ENCODE measurements around the gene KDM6B.

Gene KDM6B

DNA sequence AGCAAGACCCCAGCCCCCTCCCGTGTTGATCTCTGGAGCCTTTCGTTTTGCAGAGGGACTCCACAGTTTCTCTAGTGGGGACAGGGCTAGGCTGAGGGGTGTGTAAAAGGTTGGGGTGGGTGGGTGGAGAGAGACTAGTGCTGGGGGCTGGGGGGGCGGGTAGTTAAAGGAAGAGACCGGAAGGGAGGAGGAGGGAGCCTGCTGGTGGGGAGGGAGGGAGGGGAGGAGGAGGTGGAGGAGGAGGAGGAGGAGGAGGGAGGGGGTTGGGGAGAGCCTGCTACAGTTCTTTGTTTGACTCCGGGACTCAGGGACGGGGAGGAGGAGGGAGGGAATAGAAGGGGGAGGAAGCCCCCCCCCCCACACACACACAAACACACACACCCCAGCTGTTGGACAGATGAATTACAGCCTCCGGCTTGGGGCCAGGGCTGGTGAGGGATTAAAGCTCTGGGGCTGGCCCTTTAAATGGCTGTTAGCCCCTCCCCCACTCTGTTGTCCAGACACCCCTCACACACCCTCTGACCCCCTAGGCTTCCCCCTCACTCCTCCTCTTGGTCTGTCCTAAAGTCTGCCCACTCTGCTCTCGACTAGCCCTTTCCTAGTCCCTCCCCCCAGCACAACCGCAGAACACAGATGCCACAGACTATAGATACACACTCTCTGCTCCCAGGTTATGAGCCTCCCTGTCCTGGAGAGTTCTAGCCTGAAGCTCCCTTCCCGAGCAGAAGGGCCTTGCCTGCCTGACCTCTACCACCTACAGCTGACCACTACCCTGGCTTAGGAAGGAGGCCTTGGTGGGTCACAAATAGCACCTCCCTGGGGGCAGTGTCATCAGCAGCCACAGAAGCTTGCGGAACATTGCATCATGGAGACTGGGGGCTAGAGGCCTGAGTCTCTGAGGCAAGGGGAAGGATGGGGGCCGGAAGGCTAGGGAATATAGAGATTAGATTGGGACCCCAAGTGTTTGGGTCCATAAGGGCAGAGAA, 4.4 kb downstream of the KDM6B start:
- peak overlapping the region; percentile 100 for H3K27ac ChIP-seq
- DNase-seq (ENCODE audit: low read depth, low spot score), result no peak

- peak overlapping the region; percentile 100 for H3K27ac ChIP-seq
- no peak for DNase-seq (ENCODE audit: low read depth, low spot score)
Measured at GRCh38 chr17:7839190-7839875, 5.3 kb downstream of the KDM6B start.

- DNase-seq (ENCODE audit: low read depth, low spot score), result no peak
- H3K27ac ChIP-seq, result peak overlapping the region; percentile 100
Measured at GRCh38 chr17:7839876-7840261, 5.9 kb downstream of the KDM6B start.

- H3K27ac ChIP-seq, result peak overlapping the region; percentile 100
- DNase-seq (ENCODE audit: low read depth, low spot score), result no peak
Measured at GRCh38 chr17:7840441-7840840, 6.4 kb downstream of the KDM6B start.

DNA sequence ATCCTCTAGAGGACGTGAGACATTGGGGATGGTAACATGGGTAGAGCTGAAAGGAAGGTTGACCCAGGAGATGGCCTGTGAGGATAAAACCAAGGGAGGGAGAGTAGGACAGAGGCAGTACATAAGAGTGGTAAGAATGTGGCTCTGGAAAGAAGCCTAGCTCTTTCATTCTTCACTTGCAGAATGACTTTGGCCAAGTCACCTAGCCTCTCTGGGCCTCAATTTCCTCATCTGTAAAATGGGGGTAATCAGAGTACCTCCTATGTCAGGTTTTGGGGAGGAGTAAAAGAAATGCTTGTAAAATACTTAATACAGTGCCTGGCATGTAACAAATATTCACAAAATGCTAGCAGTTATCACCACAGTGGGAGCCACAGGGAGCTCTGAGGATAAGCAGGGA, 6.9 kb downstream of the KDM6B start:
- no peak for DNase-seq (ENCODE audit: low read depth, low spot score)

DNA sequence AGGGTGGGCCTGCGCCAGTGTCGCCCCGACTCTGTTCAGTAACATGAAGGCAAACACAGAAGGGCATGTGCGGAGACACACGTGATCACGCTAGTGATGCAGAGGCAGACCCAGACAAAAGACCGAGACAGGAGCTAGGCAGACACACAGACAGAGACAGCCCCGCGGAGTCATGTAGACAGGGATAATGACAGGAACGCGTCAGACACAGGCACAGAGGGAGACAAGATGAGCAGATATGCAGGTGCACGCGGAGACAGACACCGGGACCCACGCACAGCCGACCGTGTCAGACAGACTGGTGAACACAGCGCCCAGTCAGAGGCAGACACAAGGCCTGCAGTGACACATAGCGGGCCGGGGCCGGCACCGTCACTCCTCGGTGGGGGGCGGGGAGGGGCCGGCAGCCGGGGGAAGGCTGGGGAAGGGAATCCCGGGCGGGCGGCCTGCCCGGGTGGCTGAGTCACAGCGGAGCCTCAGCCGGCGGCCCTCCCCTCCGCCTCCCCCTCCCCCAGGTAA, 7.4 kb downstream of the KDM6B start:
- H3K27ac ChIP-seq, result peak overlapping the region; percentile 100
- DNase-seq (ENCODE audit: low read depth, low spot score), result peak; percentile 73

More for the DNA sequence above, 6.9 kb downstream of the KDM6B start:
- peak overlapping the region; percentile 100 for H3K27ac ChIP-seq

GRCh38 chr17:7841915-7842379, 7.9 kb downstream of the KDM6B start:
- DNase-seq (ENCODE audit: low read depth, low spot score), result no peak
- H3K27ac ChIP-seq, result peak overlapping the region; percentile 100

GRCh38 chr17:7842380-7843256, 8.6 kb downstream of the KDM6B start:
- H3K27ac ChIP-seq, result peak overlapping the region; percentile 100
- DNase-seq (ENCODE audit: low read depth, low spot score), result peak; percentile 91

- no peak for DNase-seq (ENCODE audit: low read depth, low spot score)
- H3K27ac ChIP-seq, result peak overlapping the region; percentile 100
Measured at GRCh38 chr17:7843257-7843535, 9.2 kb downstream of the KDM6B start.

- DNase-seq (ENCODE audit: low read depth, low spot score), result no peak
- H3K27ac ChIP-seq, result peak overlapping the region; percentile 100
Measured at GRCh38 chr17:7843536-7844291, 9.7 kb downstream of the KDM6B start.

DNA sequence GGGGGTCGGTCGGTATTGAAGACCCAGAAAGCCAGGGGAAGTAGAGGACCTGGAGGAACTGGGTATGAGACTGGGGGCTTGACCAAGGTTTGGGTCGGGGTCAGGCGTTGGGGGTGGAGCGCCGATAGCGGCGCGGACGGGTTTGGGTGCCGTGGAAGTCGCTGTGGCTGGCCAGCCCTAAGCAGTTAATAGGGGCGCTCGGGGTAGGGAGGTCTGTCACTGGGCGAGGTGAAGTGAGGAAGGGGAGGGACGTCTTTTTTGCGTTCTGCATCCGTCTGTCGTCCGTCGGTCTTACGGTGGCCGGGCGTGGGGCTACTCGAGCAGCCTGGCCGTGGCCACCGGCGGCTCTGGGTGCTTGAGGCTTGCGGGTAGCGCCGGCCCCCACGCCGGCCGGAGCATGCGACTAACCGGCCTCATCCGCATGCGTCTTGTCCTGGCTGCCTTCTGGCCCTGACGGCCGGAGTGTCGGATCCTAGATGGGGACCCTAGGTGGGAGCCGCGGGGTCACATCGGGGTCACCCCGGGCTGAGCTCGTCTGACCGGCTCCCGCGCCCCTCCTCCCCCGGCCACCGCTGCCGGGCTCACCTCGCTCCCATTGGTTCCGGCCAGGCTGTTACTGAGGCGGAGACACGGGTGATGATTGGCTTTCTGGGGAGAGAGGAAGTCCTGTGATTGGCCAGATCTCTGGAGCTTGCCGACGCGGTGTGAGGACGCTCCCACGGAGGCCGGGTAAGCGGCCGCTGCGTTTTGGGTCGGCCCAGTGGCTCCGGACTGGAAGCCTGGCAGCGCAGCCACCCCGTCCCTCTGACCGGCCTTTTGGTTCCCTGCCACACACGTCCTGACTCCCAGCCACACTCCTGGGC, 10.5 kb downstream of the KDM6B start:
- peak; percentile 76 for DNase-seq (ENCODE audit: low read depth, low spot score)
- H3K27ac ChIP-seq, result peak overlapping the region; percentile 100

DNA sequence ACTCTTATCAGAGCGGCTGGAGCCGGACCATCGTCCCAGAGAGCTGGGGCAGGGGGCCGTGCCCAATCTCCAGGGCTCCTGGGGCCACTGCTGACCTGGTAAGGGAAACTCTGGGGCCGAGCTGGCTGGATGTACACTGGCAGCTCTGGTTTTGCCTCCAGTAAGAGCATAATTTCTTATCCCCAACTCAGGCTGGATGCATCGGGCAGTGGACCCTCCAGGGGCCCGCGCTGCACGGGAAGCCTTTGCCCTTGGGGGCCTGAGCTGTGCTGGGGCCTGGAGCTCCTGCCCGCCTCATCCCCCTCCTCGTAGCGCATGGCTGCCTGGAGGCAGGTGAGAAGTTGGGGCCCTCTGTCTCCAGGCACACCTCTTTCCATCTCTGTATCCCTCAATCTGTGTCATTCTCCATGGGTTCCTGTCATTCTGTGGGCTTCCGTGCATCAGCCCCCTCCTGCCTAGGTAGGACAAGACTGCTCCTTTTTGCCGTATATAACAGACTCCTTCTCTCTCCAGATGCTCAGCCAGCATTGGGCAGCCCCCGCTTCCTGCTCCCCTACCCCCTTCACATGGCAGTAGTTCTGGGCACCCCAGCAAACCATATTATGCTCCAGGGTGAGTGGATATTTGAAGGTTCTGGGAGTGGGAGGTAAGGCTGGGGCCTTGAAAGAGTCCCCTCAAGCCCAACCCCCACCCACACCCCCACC, 11.5 kb downstream of the KDM6B start:
- no peak for DNase-seq (ENCODE audit: low read depth, low spot score)
- H3K27ac ChIP-seq, result peak overlapping the region; percentile 100

- no peak for DNase-seq (ENCODE audit: low read depth, low spot score)
- H3K27ac ChIP-seq, result no peak overlapping the region
Measured at GRCh38 chr17:7846063-7846735, 12.2 kb downstream of the KDM6B start.

DNA sequence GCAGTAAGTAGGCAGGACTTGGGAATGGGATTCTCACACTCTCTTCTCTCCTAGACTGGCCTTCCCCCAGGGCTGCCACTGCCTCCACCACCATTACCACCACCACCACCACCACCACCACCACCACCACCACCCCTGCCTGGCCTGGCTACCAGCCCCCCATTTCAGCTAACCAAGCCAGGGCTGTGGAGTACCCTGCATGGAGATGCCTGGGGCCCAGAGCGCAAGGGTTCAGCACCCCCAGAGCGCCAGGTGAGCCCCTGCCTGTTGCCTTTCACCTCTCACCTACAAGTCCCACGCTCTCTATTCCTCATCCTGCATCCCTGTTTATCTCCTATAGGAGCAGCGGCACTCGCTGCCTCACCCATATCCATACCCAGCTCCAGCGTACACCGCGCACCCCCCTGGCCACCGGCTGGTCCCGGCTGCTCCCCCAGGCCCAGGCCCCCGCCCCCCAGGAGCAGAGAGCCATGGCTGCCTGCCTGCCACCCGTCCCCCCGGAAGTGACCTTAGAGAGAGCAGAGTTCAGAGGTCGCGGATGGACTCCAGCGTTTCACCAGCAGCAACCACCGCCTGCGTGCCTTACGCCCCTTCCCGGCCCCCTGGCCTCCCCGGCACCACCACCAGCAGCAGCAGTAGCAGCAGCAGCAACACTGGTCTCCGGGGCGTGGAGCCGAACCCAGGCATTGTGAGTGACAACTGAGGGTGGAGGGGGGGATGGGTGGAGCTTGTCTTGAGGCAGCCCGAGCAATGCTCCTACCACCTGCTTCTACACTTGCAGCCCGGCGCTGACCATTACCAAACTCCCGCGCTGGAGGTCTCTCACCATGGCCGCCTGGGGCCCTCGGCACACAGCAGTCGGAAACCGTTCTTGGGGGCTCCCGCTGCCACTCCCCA, 13.0 kb downstream of the KDM6B start:
- no peak overlapping the region for H3K27ac ChIP-seq
- DNase-seq (ENCODE audit: low read depth, low spot score), result no peak

GRCh38 chr17:7848131-7848579, 14.1 kb downstream of the KDM6B start:
- H3K27ac ChIP-seq, result no peak overlapping the region
- no peak for DNase-seq (ENCODE audit: low read depth, low spot score)

GRCh38 chr17:7848739-7849129, 14.7 kb downstream of the KDM6B start:
- H3K27ac ChIP-seq, result no peak overlapping the region
- no peak for DNase-seq (ENCODE audit: low read depth, low spot score)

All from epithelial cell of prostate (primary cell).